PC-3 (cell line): ENCODE results near the gene FAM186B.
"Not testable (repeated sequence)": the region's sequence is repeated elsewhere in the genome, so short reads cannot be mapped to it uniquely, and the experiment has no call there.

Experiments
- EZH2 ChIP-seq: fragments of 300-600 bp; sonication (generic); IDR thresholded peaks from one replicate; pipeline ENCODE4 v1.6.1; 2017; ENCODE audit warnings: antibody characterized with exemption, mild to moderate bottlenecking, low read length; ENCODE audit not compliant: unreplicated experiment
- EZH2phosphoT487 ChIP-seq: fragments of 300-600 bp; sonication (generic); IDR thresholded peaks from 2 replicates; pipeline ENCODE4 v1.6.1; 2018; ENCODE audit warnings: mild to moderate bottlenecking, antibody characterized with exemption, low read length, borderline replicate concordance
- TF ChIP-seq, protein P1 (sequence below): fragments of 300-600 bp; sonication (generic); conservative IDR thresholded peaks from 2 replicates; pipeline ENCODE4 v1.5.1; 2017; ENCODE audit warnings: antibody characterized with exemption, low read depth, mild to moderate bottlenecking, low read length

DNA sequence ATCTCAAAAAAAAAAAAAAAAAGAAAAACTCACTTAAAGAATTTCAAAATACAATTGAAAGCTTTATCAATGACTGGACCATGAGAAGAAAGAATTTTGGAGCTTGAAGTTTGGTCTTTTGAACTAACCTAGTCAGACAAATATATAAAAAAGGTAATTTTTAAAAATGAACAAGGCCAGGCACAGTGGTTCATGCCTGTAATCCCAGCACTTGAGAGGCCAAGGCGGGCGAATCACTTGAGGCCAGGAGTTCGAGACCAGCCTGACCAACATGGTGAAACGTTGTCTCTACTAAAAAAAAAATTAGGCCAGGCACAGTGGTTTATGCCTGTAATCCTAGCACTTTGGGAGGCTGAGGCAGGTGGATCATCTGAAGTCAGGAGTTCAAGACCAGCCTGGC lies 5.3 kb upstream of the FAM186B start:
- TF ChIP-seq, protein P1, sequence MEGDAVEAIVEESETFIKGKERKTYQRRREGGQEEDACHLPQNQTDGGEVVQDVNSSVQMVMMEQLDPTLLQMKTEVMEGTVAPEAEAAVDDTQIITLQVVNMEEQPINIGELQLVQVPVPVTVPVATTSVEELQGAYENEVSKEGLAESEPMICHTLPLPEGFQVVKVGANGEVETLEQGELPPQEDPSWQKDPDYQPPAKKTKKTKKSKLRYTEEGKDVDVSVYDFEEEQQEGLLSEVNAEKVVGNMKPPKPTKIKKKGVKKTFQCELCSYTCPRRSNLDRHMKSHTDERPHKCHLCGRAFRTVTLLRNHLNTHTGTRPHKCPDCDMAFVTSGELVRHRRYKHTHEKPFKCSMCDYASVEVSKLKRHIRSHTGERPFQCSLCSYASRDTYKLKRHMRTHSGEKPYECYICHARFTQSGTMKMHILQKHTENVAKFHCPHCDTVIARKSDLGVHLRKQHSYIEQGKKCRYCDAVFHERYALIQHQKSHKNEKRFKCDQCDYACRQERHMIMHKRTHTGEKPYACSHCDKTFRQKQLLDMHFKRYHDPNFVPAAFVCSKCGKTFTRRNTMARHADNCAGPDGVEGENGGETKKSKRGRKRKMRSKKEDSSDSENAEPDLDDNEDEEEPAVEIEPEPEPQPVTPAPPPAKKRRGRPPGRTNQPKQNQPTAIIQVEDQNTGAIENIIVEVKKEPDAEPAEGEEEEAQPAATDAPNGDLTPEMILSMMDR = not testable (repeated sequence)
- not testable (repeated sequence) for TF ChIP-seq EZH2, EZH2phosphoT487
